Uterus (tissue), 2 donors: Measurements from ENCODE around the gene GLIPR1L2.

Source experiments
- POLR2A ChIP-seq, 2 donors: fragments of 450-650 bp; IDR thresholded peaks; one replicate each; pipeline ENCODE4 v1.6.1; 2016; ENCODE audit warnings: antibody characterized with exemption in 2 of 2, mild to moderate bottlenecking in 1 of 2, moderate library complexity in 1 of 2
- TF ChIP-seq, protein P1 (sequence below), 4 experiments: fragments of 200-600 bp in 2 of 4; fragments of 450-650 bp in 2 of 4; sonication (generic) in 2 of 4; IDR thresholded peaks; one replicate each; pipeline ENCODE4 v1.5.1; 2016 to 2019; ENCODE audit warnings: antibody characterized with exemption in 4 of 4, mild to moderate bottlenecking in 2 of 4, moderate library complexity in 1 of 4

DNA sequence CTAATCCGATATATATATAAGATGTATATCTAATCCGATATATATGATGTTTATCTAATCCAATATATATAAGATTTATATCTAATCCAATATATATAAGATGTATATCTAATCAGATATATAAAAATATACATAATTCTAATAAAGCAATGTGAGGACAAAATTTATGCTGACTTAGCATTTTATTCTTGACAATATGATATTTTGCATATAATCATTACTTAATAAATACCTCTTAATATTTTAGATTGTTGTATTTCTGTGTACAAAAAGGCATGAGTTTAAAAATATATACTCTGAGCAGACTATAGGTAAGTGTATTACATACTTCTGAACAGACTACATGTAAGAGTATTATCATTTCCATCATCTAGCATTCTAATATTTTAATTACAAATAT lies 18.9 kb downstream of the GLIPR1L2 start:
- TF ChIP-seq, protein P1, sequence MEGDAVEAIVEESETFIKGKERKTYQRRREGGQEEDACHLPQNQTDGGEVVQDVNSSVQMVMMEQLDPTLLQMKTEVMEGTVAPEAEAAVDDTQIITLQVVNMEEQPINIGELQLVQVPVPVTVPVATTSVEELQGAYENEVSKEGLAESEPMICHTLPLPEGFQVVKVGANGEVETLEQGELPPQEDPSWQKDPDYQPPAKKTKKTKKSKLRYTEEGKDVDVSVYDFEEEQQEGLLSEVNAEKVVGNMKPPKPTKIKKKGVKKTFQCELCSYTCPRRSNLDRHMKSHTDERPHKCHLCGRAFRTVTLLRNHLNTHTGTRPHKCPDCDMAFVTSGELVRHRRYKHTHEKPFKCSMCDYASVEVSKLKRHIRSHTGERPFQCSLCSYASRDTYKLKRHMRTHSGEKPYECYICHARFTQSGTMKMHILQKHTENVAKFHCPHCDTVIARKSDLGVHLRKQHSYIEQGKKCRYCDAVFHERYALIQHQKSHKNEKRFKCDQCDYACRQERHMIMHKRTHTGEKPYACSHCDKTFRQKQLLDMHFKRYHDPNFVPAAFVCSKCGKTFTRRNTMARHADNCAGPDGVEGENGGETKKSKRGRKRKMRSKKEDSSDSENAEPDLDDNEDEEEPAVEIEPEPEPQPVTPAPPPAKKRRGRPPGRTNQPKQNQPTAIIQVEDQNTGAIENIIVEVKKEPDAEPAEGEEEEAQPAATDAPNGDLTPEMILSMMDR (IDR thresholded peaks at IDR 0.05) = no peak
- TF ChIP-seq POLR2A (IDR thresholded peaks at IDR 0.05) = no peak
